Measurements from ENCODE around the gene DLX3.

DLX3 gene

GRCh38 chr17:49957350-49957749 lies 37.7 kb downstream of the DLX3 start:
- DNase-seq (ENCODE audit: low read depth), result no peak

GRCh38 chr17:49956780-49957179 lies 38.2 kb downstream of the DLX3 start:
- DNase-seq (ENCODE audit: low read depth), result no peak

GRCh38 chr17:49955157-49955556 lies 39.9 kb downstream of the DLX3 start:
- no peak for DNase-seq (ENCODE audit: low read depth)

GRCh38 chr17:49952912-49953497 lies 42.0 kb downstream of the DLX3 start:
- DNase-seq (ENCODE audit: low read depth), result no peak

- peak; percentile 64 for DNase-seq (ENCODE audit: low read depth)
These were observed 42.7 kb downstream of the DLX3 start for GRCh38 chr17:49952209-49952911.

- DNase-seq (ENCODE audit: low read depth), result no peak
These were observed 43.5 kb downstream of the DLX3 start for GRCh38 chr17:49951362-49952082.

- no peak for DNase-seq (ENCODE audit: low read depth)
These were observed 45.4 kb downstream of the DLX3 start for GRCh38 chr17:49949634-49950033.

GRCh38 chr17:49946964-49947584 lies 48.0 kb downstream of the DLX3 start:
- DNase-seq (ENCODE audit: low read depth), result no peak

- DNase-seq (ENCODE audit: low read depth), result no peak
These were observed 48.8 kb downstream of the DLX3 start for GRCh38 chr17:49946208-49946607.

GRCh38 chr17:49944273-49944870 lies 50.7 kb downstream of the DLX3 start:
- DNase-seq (ENCODE audit: low read depth), result no peak

- DNase-seq (ENCODE audit: low read depth), result no peak
These were observed 52.1 kb downstream of the DLX3 start for GRCh38 chr17:49942947-49943346.

- no peak for DNase-seq (ENCODE audit: low read depth)
These were observed 53.6 kb downstream of the DLX3 start for GRCh38 chr17:49941427-49941826.

Measured in activated T-helper 1 cell treated with Interleukin-2 at 50 U/mL for 16 hours (primary cell).